GM18526 (cell line): ENCODE measurements around the gene CTIF.

ENCODE experiments used
- POLR2A ChIP-seq: IDR thresholded peaks from 3 replicates; pipeline ENCODE4 v1.6.1; 2011; ENCODE audit not compliant: insufficient read length; ENCODE audit errors: extremely low read depth

The CTIF gene

GRCh38 chr18:48643262-48643661, 104.4 kb downstream of the CTIF start:
- TF ChIP-seq POLR2A, result no peak

- TF ChIP-seq POLR2A, result no peak
Measured at GRCh38 chr18:48644029-48644428, 105.2 kb downstream of the CTIF start.

GRCh38 chr18:48645427-48646002, 106.7 kb downstream of the CTIF start:
- TF ChIP-seq POLR2A, result no peak

- no peak for TF ChIP-seq POLR2A
Measured at GRCh38 chr18:48646976-48647375, 108.1 kb downstream of the CTIF start.

- TF ChIP-seq POLR2A, result no peak
Measured at GRCh38 chr18:48649231-48649630, 110.4 kb downstream of the CTIF start.

GRCh38 chr18:48655508-48655907, 116.7 kb downstream of the CTIF start:
- no peak for TF ChIP-seq POLR2A

- TF ChIP-seq POLR2A, result no peak
Measured at GRCh38 chr18:48656176-48656575, 117.3 kb downstream of the CTIF start.

- TF ChIP-seq POLR2A, result no peak
Measured at GRCh38 chr18:48656582-48656981, 117.8 kb downstream of the CTIF start.

GRCh38 chr18:48657447-48658120, 118.8 kb downstream of the CTIF start:
- TF ChIP-seq POLR2A, result no peak

GRCh38 chr18:48658721-48659120, 119.9 kb downstream of the CTIF start:
- TF ChIP-seq POLR2A, result no peak

GRCh38 chr18:48659188-48660009, 120.6 kb downstream of the CTIF start:
- TF ChIP-seq POLR2A, result no peak

- TF ChIP-seq POLR2A, result no peak
Measured at GRCh38 chr18:48660346-48661228, 121.8 kb downstream of the CTIF start.

- TF ChIP-seq POLR2A, result no peak
Measured at GRCh38 chr18:48661421-48661820, 122.6 kb downstream of the CTIF start.

- TF ChIP-seq POLR2A, result no peak
Measured at GRCh38 chr18:48662011-48662661, 123.3 kb downstream of the CTIF start.
